ENCODE measurements around the gene TBXT. TPM values are rescaled to one million over a fixed set of nuclear protein-coding genes. Genes with fewer than 3 reads are reported as not detected.

Gene TBXT
- total and polyA plus RNA-seq, 2 of the 13 experiments (the other 11 are each of a cell fraction or from before 2014, with no cell fraction given), result not detected

- DNase-seq (ENCODE audit: low spot score), result no peak
- no peak overlapping the region for H3K4me3 ChIP-seq (replicated peaks in 1 of 3; ENCODE audit: insufficient read depth in 1 of 3, low read depth in 2 of 3, low read length in 3 of 3)
- no peaks in the 10 kb centered on the region for H3K36me3 ChIP-seq (replicated peaks in 1 of 2; ENCODE audit: control insufficient read depth in 1 of 2, insufficient read depth in 2 of 2, low read length in 2 of 2)
- H3K4me2 ChIP-seq (ENCODE audit: low read depth, low read length), result no peak overlapping the region
- ATAC-seq, result no peak
- no peak for TF ChIP-seq MEIS1 (CRISPR knock-in tag; IDR thresholded peaks at IDR 0.05; ENCODE audit: borderline replicate concordance)
- TF ChIP-seq ZNF580 (CRISPR knock-in tag; IDR thresholded peaks at IDR 0.05; ENCODE audit: borderline replicate concordance, low read depth), result no peak
- TF ChIP-seq ZNF552 (CRISPR knock-in tag; IDR thresholded peaks at IDR 0.05; ENCODE audit: borderline replicate concordance), result no peak
- no peak for TF ChIP-seq HCFC1 (IDR thresholded peaks at IDR 0.05; ENCODE audit: low read depth, low read length)
- TF ChIP-seq SUZ12 (IDR thresholded peaks at IDR 0.05; ENCODE audit: low read depth, low read length), result no peak
- no peak for TF ChIP-seq SRSF4 (IDR thresholded peaks at IDR 0.05; ENCODE audit: low read depth, low read length, poor library complexity, severe bottlenecking)
- TF ChIP-seq ZNF749 (CRISPR knock-in tag; IDR thresholded peaks at IDR 0.05; ENCODE audit: borderline replicate concordance), result no peak
- no peak for TF ChIP-seq MYC (CRISPR knock-in tag; IDR thresholded peaks at IDR 0.05; ENCODE audit: borderline replicate concordance)
- no peak for TF ChIP-seq ZNF335 (CRISPR knock-in tag; IDR thresholded peaks at IDR 0.05)
- no peak for TF ChIP-seq YEATS2 (CRISPR knock-in tag; IDR thresholded peaks at IDR 0.05; ENCODE audit: borderline replicate concordance)
- intact Hi-C loops (cut with micrococcal nuclease; ENCODE audit: unreplicated experiment) (no loop called here), in situ Hi-C loops (cut with HindIII; ENCODE audit: extremely low pct_ligation_motif_present, low pct_unique_long_range_greater_than_20kb) (no loop called here)
- BruUV-seq (replicated peaks), result no TSS peak
- peaks cover 2 to 63% of the 10 kb centered on the region in 2 experiments for H3K27me3 ChIP-seq (ENCODE audit: control insufficient read depth in 1 of 2, insufficient read depth in 2 of 2, low read length in 2 of 2)
- 19% methylated on average over 8 of the region's 8 CpGs for WGBS (ENCODE audit: low lambda C conversion rate)
- H2AFZ ChIP-seq (ENCODE audit: low read length), result no peak overlapping the region
- FAIRE-seq, result no peak
- H3K9ac ChIP-seq (ENCODE audit: insufficient read depth, low read depth, low read length), result no peak overlapping the region
- no peaks in the 10 kb centered on the region for H3K4me1 ChIP-seq (ENCODE audit: insufficient read depth, low read length)
- ChIA-PET POLR2A (no interaction called here), CTCF (ENCODE audit: low intra/inter-chr PET ratio, low total read pairs) (no interaction called here)
- H3K27ac ChIP-seq (ENCODE audit: extremely low read length, insufficient read depth, low read length), result no peak overlapping the region
- H4K20me1 ChIP-seq (ENCODE audit: insufficient read depth, low read length), result no peaks in the 10 kb centered on the region
- no peaks in the 10 kb centered on the region for H3K79me2 ChIP-seq (ENCODE audit: insufficient read depth, low read length)
- no peaks in the 10 kb centered on the region for H3K9me3 ChIP-seq (ENCODE audit: low read length)
Measured at GRCh38 chr6:166206510-166207283, 39.0 kb upstream of the TBXT start.
